Measurements from ENCODE around the gene RNASE3.
A peak's percentile ranks its signal among the peaks of the same experiment; 100 is the strongest.
"Not testable (repeated sequence)": the region's sequence is repeated elsewhere in the genome, so short reads cannot be mapped to it uniquely, and the experiment has no call there.

RNASE3 gene

DNA sequence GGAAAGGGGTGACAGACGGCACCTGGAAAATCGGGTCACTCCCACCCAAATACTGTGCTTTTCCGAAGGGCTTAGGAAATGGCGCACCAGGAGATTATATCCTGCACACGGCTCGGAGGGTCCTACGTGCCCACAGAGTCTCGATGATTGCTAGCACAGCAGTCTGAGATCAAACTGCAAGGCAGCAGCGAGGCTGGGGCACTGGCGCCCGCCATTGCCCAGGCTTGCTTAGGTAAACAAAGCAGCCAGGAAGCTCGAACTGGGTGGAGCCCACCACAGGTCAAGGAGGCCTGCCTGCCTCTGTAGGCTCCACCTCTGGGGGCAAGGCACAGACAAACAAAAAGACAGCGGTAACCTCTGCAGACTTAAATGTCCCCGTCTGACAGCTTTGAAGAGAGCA lies 19.6 kb downstream of the RNASE3 start:
- not testable (repeated sequence) for DNase-seq (ENCODE audit: insufficient read length, low spot score); FAIRE-seq

DNA sequence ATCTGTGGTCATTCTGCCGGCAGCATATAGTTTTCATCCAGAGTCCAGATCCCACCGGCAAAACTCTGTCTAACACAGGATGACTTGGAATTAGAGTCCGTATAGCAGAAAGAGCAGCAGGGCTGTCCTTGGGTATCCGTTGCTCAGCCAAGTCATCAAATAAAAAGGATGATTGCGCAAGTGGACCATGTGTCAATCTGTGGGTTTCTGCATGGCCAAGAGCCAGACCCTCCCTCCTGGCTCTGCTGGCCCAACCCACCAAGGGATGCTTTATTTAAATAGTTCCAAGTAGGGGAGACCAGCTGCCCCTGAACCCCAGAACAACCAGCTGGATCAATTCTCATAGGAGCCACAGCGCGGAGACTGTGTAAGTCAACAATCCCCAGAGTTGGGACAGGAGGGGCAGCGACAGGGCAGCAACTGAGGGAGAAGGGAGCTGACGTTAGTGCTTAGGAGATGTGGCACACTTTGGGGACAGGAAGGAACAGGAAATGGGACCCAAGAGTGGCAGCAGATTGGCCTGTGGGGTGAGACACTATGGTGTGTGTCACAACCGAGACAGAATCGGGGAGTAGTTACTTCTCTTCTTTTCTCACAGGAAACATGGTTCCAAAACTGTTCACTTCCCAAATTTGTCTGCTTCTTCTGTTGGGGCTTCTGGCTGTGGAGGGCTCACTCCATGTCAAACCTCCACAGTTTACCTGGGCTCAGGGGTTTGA lies 28.0 kb downstream of the RNASE3 start:
- not testable (repeated sequence) for FAIRE-seq; DNase-seq (ENCODE audit: insufficient read length, low spot score)

DNA sequence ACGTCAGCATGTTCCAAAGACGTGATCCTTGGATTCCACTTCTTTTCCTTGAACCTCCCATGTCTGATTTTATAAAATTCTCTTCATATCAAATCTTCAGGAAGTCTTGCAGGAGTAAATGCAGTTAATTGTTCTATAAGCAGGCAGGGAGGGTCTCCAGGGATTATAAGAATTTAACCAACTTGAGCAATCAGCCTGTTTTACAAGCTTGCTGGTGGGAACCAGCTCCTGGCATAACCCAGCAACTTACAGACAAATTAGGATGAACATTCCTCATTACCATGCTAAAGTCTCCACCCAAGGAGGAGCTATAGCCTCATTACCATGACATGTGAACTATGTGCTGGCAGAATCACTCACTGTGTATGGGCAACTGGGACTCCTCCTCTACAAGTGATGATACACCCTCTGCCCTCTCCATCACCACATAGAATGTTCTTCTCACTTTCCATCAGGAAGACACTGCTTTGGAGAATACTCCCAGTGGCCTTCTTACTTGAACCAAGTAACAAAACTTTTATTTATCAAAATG lies 32.6 kb downstream of the RNASE3 start:
- FAIRE-seq: not testable (repeated sequence)

DNA sequence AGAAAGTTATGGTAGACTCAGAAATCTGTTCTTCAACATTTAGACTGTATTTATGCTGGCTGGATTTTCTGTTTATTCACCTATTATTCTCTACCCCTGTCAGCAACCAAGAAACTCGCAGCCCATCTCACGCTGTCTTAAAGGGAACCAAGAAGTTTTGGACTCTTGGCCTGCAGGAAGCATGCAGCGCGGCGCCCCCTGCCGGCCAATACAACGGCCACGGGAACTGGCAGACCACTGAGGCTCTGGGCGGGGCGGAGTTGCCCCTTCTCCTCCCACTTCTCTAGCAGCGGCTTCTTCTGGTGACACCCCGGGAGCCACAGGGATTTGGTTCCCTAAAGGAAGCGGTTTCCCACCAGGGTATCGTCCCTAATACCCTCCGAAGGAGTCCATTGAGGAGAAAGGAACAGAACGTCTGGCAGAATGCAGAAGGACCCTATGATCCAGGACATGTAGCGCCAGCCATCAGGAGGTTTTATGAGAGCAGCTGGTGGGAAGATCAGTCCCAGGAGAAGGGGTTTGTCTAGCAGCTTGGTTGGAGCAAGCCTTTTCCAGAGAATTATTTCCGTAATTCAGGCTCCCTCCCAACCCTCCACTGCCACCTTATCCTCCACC lies 43.1 kb downstream of the RNASE3 start:
- peak; percentile 2 for DNase-seq (ENCODE audit: insufficient read length, low spot score)
- FAIRE-seq: no peak

More for the DNA sequence above, 32.6 kb downstream of the RNASE3 start:
- DNase-seq (ENCODE audit: insufficient read length, low spot score): not testable (repeated sequence)

DNA sequence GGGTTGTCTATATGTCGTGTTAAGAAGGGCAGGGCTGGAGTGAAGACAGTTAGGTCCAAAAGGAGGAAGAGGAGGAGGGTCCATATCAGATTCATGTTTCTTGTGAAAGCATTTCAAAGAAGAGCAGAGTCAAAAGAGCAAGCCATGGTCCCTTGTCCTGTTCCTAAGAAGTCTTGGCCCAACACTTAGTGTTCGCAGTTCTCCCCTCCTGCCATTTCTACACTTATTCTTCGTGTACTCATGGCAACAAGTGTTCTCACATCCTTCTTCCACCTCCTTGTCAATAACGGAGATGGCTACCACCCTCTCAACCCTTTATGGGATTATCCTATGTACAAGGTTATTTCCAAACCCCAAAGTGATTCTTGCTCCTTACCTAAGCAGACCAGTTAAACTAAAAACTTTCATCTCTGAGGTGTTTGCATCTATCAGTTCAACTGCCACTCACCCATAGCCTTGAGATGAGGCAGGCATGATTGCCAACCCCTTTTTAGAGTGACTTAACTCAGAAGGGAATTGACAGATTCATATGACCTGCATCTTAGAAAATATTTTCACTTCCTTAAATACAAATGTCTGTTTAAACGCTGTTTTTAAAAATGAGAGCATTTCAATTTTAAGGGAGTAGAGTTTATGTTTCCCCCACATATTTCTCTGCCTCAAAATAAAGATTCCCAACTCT lies 44.3 kb downstream of the RNASE3 start:
- DNase-seq (ENCODE audit: insufficient read length, low spot score): no peak
- no peak for FAIRE-seq

Measured in GM19239 (cell line).